Hematopoietic multipotent progenitor cell treated with erythropoietin and hydrocortisone succinate and interleukin-3 and kit ligand, for 8 days (in vitro differentiated cells): ENCODE data around the gene TMSB15B.
A peak's percentile ranks its signal among the peaks of the same experiment; 100 is the strongest.
"Not testable (repeated sequence)": the region's sequence is repeated elsewhere in the genome, so short reads cannot be mapped to it uniquely, and the experiment has no call there.

Source experiments
- DNase-seq: peaks from one replicate; pipeline ENCODE4 v3.0.0-alpha.2; 2015

TMSB15B gene

GRCh38 chrX:103962411-103963278 is at the start of gene TMSB15B:
Gene TMSB15B (plus strand): TSS chrX:103962627.
- not testable (repeated sequence) for DNase-seq

GRCh38 chrX:103913356-103914020 is 48.9 kb upstream of the TMSB15B start:
- DNase-seq, result no peak

GRCh38 chrX:103918050-103918449 is 44.4 kb upstream of the TMSB15B start:
- DNase-seq, result peak; percentile 56

GRCh38 chrX:103918571-103919269 is 43.7 kb upstream of the TMSB15B start:
- peak; percentile 46 for DNase-seq

GRCh38 chrX:103919270-103919637 is 43.2 kb upstream of the TMSB15B start:
- peak; percentile 51 for DNase-seq

GRCh38 chrX:103920515-103920914 is 41.9 kb upstream of the TMSB15B start:
- DNase-seq, result not testable (repeated sequence)

- no peak for DNase-seq
Measured at GRCh38 chrX:103927030-103927429, 35.4 kb upstream of the TMSB15B start.

GRCh38 chrX:103927633-103928032 is 34.8 kb upstream of the TMSB15B start:
- no peak for DNase-seq

GRCh38 chrX:103932133-103932532 is 30.3 kb upstream of the TMSB15B start:
- no peak for DNase-seq

- not testable (repeated sequence) for DNase-seq
Measured at GRCh38 chrX:103940257-103940656, 22.2 kb upstream of the TMSB15B start.

- DNase-seq, result peak; percentile 57
Measured at GRCh38 chrX:103941201-103941975, 21.0 kb upstream of the TMSB15B start.

- no peak for DNase-seq
Measured at GRCh38 chrX:103949506-103949905, 12.9 kb upstream of the TMSB15B start.

GRCh38 chrX:103953353-103953752 is 9.1 kb upstream of the TMSB15B start:
- no peak for DNase-seq

- no peak for DNase-seq
Measured at GRCh38 chrX:103954259-103954658, 8.2 kb upstream of the TMSB15B start.

- DNase-seq, result not testable (repeated sequence)
Measured at GRCh38 chrX:103960599-103960998, 1.8 kb upstream of the TMSB15B start.

- not testable (repeated sequence) for DNase-seq
Measured at GRCh38 chrX:103983508-103983907, 21.1 kb downstream of the TMSB15B start.

GRCh38 chrX:103999234-103999633 is 36.8 kb downstream of the TMSB15B start:
- DNase-seq, result no peak

GRCh38 chrX:104008831-104009230 is 46.4 kb downstream of the TMSB15B start:
- DNase-seq, result no peak

- DNase-seq, result no peak
Measured at GRCh38 chrX:104013158-104013557, 50.7 kb downstream of the TMSB15B start.

GRCh38 chrX:104013606-104014005 is 51.2 kb downstream of the TMSB15B start, which contains the start of gene H2BW1:
Gene H2BW1 (minus strand): TSS chrX:104013708. CDS start chrX:104013576, 132 bp downstream.
- DNase-seq, result no peak

- DNase-seq, result not testable (repeated sequence)
Measured at GRCh38 chrX:104015576-104015975, 53.1 kb downstream of the TMSB15B start.
